Keratinocyte (primary cell): Measurements from ENCODE around the gene BPNT1. TPM values are rescaled to one million over a fixed set of nuclear protein-coding genes. Genes with fewer than 3 reads are reported as not detected.

ENCODE experiments used
- DNase-seq: peaks from one replicate; pipeline ENCODE4 v3.0.0-alpha.2; 2011; ENCODE audit warnings: low read depth, missing footprints, low spot score
- FAIRE-seq: peaks from 2 replicates; lab custom pipeline; 2011; peaks lifted over from hg19 to GRCh38; lab: Jason Lieb, UNC
- H2AFZ ChIP-seq: 2 replicates; pipeline ENCODE4 v1.6.0; 2012; ENCODE audit warnings: low read length, control low read depth, inconsistent platforms; ENCODE audit not compliant: control insufficient read depth
- H3K27ac ChIP-seq: 2 replicates; pipeline ENCODE4 v1.5.1; 2011; ENCODE audit warnings: low read length; ENCODE audit not compliant: control insufficient read depth, insufficient read depth
- H3K27me3 ChIP-seq: 3 replicates; pipeline ENCODE4 v1.6.0; 2011; ENCODE audit warnings: low read length; ENCODE audit not compliant: control insufficient read depth, insufficient read depth; ENCODE audit errors: extremely low read depth
- H3K36me3 ChIP-seq, 2 experiments: 2 replicates in 1 of 2; 3 replicates in 1 of 2; pipeline ENCODE4 v1.5.1; 2011; ENCODE audit warnings: low read length in 2 of 2, mild to moderate bottlenecking in 1 of 2; ENCODE audit not compliant: control insufficient read depth in 2 of 2, insufficient read depth in 2 of 2; ENCODE audit errors: extremely low read depth in 1 of 2
- H3K4me1 ChIP-seq: 3 replicates; pipeline ENCODE4 v1.5.1; 2011; ENCODE audit warnings: low read length; ENCODE audit not compliant: control insufficient read depth, insufficient read depth; ENCODE audit errors: extremely low read depth
- H3K4me2 ChIP-seq: 3 replicates; pipeline ENCODE4 v1.6.0; 2011; ENCODE audit warnings: low read depth, low read length; ENCODE audit not compliant: control insufficient read depth, insufficient read depth; ENCODE audit errors: extremely low read depth
- H3K4me3 ChIP-seq, 3 experiments: fragments of 200-600 bp in 1 of 3; sonication (generic) in 1 of 3; 2 replicates in 2 of 3; 3 replicates in 1 of 3; pipeline ENCODE4 v1.5.1; 2011 to 2016; ENCODE audit warnings: low read length in 3 of 3, mild to moderate bottlenecking in 3 of 3, control low read depth in 2 of 3, inconsistent platforms in 1 of 3, low read depth in 1 of 3, mixed read lengths in 1 of 3, mixed run types in 1 of 3, moderate library complexity in 1 of 3; ENCODE audit not compliant: control insufficient read depth in 2 of 3, insufficient read depth in 2 of 3; ENCODE audit errors: extremely low read depth in 1 of 3
- H3K79me2 ChIP-seq: 2 replicates; pipeline ENCODE4 v1.6.0; 2012; ENCODE audit warnings: low read length; ENCODE audit not compliant: control insufficient read depth, insufficient read depth
- H3K9ac ChIP-seq: 3 replicates; pipeline ENCODE4 v1.6.0; 2011; ENCODE audit warnings: low read length; ENCODE audit not compliant: control insufficient read depth, insufficient read depth; ENCODE audit errors: extremely low read depth
- H3K9me1 ChIP-seq: 3 replicates; pipeline ENCODE4 v1.6.0; 2011; ENCODE audit warnings: low read length; ENCODE audit not compliant: control insufficient read depth, insufficient read depth; ENCODE audit errors: extremely low read depth
- H3K9me3 ChIP-seq: 2 replicates; pipeline ENCODE4 v1.5.1; 2012; ENCODE audit warnings: low read depth, low read length; ENCODE audit not compliant: control insufficient read depth
- H4K20me1 ChIP-seq: 3 replicates; pipeline ENCODE4 v1.6.0; 2011; ENCODE audit warnings: low read length; ENCODE audit not compliant: control insufficient read depth, insufficient read depth; ENCODE audit errors: extremely low read depth
- EZH2 ChIP-seq: IDR thresholded peaks from one replicate; pipeline ENCODE4 v1.6.1; 2012; ENCODE audit warnings: inconsistent platforms, mild to moderate bottlenecking, low read length, moderate library complexity
- dilution Hi-C: fragments of 300-500 bp; cut with MboI; formaldehyde crosslinking; loops from one replicate; pipeline ENCODE4 v1.7.0; 2020; ENCODE audit warnings: low sequenced_read_pairs; ENCODE audit not compliant: extremely low pct_ligation_motif_present
- polyA plus RNA-seq, 5 experiments: library from polyadenylated mRNA; depleted of rRNA in 3 of 5; stranded (reverse) in 3 of 5; stranded (forward) in 1 of 5; unstranded in 1 of 5; fragments of >200 nt; gene quantifications; 1 replicate in 1 of 5; 2 replicates in 3 of 5; 3 replicates in 1 of 5; pipeline versions ENCODE4 v1.2.1 to v1.2.3, GENCODE V29; 2011 to 2012; ENCODE audit warnings: missing spikeins in 2 of 5, low read depth in 1 of 5, low replicate concordance in 1 of 5
- TF ChIP-seq, protein P1 (sequence below), 3 experiments: IDR thresholded peaks in 1 of 3; conservative IDR thresholded peaks in 1 of 3; optimal IDR thresholded peaks in 1 of 3; 2 replicates in 2 of 3; 3 replicates in 1 of 3; pipeline versions ENCODE3 to v1.5.1; 2011; ENCODE audit warnings: low read length in 3 of 3, mild to moderate bottlenecking in 3 of 3, moderate library complexity in 2 of 3, control low read depth in 1 of 3, inconsistent platforms in 1 of 3; ENCODE audit not compliant: insufficient read depth in 2 of 3; ENCODE audit errors: extremely low read depth in 1 of 3

Gene BPNT1
- polyA plus RNA-seq, 1 donor (not counting 4 experiments of a cell fraction or from before 2014, with no cell fraction given): 53.7 TPM

DNA sequence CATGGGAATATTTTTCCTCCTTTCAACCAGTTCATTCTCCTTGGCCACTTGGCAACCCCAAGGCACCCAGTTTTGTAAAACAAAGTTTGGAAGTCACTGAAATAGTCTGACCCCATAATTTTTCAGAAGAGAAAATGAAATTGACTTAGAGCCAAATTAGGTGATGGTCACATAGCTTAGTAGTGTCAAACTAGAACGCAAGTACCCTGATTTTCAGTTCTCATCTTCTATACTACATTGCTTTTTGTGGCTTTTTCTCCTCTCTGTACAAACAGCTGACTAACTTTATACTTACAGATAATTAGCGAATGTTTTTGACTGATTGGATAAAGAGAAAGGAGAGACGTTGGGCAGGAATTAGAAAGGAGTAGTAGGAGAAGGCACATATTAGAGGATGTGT lies 37.5 kb upstream of the BPNT1 start:
- no peaks in the 10 kb centered on the region for H3K9me1 ChIP-seq
- H3K9me3 ChIP-seq: no peaks in the 10 kb centered on the region
- no peak overlapping the region for H3K9ac ChIP-seq
- no peaks in the 10 kb centered on the region for H3K79me2 ChIP-seq
- no peak for TF ChIP-seq EZH2
- TF ChIP-seq, protein P1, sequence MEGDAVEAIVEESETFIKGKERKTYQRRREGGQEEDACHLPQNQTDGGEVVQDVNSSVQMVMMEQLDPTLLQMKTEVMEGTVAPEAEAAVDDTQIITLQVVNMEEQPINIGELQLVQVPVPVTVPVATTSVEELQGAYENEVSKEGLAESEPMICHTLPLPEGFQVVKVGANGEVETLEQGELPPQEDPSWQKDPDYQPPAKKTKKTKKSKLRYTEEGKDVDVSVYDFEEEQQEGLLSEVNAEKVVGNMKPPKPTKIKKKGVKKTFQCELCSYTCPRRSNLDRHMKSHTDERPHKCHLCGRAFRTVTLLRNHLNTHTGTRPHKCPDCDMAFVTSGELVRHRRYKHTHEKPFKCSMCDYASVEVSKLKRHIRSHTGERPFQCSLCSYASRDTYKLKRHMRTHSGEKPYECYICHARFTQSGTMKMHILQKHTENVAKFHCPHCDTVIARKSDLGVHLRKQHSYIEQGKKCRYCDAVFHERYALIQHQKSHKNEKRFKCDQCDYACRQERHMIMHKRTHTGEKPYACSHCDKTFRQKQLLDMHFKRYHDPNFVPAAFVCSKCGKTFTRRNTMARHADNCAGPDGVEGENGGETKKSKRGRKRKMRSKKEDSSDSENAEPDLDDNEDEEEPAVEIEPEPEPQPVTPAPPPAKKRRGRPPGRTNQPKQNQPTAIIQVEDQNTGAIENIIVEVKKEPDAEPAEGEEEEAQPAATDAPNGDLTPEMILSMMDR (optimal IDR thresholded peaks at IDR 0.05 in 1 of 3, IDR thresholded peaks at IDR 0.05 in 1 of 3, conservative IDR thresholded peaks at IDR 0.05 in 1 of 3; ENCODE audit: extremely low read depth in 1 of 3, insufficient read depth in 2 of 3, low read length in 3 of 3): no peak
- no peaks in the 10 kb centered on the region for H3K27me3 ChIP-seq
- no peak overlapping the region for H3K4me2 ChIP-seq
- peaks cover 0 to 8% of the 10 kb centered on the region in 2 experiments for H3K36me3 ChIP-seq
- FAIRE-seq: no peak
- H2AFZ ChIP-seq: no peak overlapping the region
- no peak overlapping the region for H3K27ac ChIP-seq
- no peaks in the 10 kb centered on the region for H3K4me1 ChIP-seq
- no peak for DNase-seq
- dilution Hi-C loops: no loop called here
- no peak overlapping the region for H3K4me3 ChIP-seq
- no peaks in the 10 kb centered on the region for H4K20me1 ChIP-seq

DNA sequence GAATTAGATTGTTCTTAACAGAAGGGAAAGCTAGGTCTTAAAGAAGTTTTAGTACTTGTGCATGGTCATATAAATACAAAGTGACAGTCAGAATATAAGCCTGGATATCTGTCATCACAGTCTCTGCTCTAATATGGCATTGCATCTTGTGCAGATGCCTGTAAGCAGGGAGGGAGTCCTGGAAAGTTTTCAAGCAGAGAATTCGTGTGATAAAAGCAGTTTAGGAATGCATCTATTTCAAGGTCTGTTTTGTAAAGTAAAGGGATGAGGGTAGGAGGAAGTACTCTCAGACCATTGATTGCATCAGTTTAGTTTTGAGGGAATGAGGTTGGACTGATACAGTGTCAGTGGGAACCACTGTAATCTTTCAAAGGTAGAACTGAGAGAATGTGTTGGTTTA lies 35.0 kb upstream of the BPNT1 start:
- no peak overlapping the region for H2AFZ ChIP-seq
- H3K27me3 ChIP-seq: no peaks in the 10 kb centered on the region
- dilution Hi-C loops: no loop called here
- no peak overlapping the region for H3K9ac ChIP-seq
- no peak overlapping the region for H3K27ac ChIP-seq
- H3K36me3 ChIP-seq: peaks cover 0 to 8% of the 10 kb centered on the region in 2 experiments
- DNase-seq (no peak), FAIRE-seq (no peak)
- no peaks in the 10 kb centered on the region for H3K4me1 ChIP-seq
- H3K9me1 ChIP-seq: no peaks in the 10 kb centered on the region
- H3K9me3 ChIP-seq: no peaks in the 10 kb centered on the region
- no peaks in the 10 kb centered on the region for H4K20me1 ChIP-seq
- TF ChIP-seq, protein P1 (optimal IDR thresholded peaks at IDR 0.05 in 1 of 3, IDR thresholded peaks at IDR 0.05 in 1 of 3, conservative IDR thresholded peaks at IDR 0.05 in 1 of 3; ENCODE audit: extremely low read depth in 1 of 3, insufficient read depth in 2 of 3, low read length in 3 of 3): no peak
- H3K79me2 ChIP-seq: no peaks in the 10 kb centered on the region
- H3K4me2 ChIP-seq: no peak overlapping the region
- H3K4me3 ChIP-seq: no peak overlapping the region
